ENCODE data around the gene GPATCH2. TPM values are rescaled to one million over a fixed set of nuclear protein-coding genes. Genes with fewer than 3 reads are reported as not detected.

Gene GPATCH2
- polyA plus RNA-seq, 1 of the 3 experiments (the other 2 are of a cell fraction) = 4.2 TPM

GRCh38 chr1:217392441-217392840, 238.4 kb downstream of the GPATCH2 start:
- Histone ChIP-seq H3K4me1 (ENCODE audit: control insufficient read depth in 1 of 2, insufficient read depth in 2 of 2, low read depth in 1 of 2, low read length in 1 of 2) (no peaks in the 10 kb centered on the region), H3K9me3 (no peaks in the 10 kb centered on the region), H3K79me2 (ENCODE audit: insufficient read depth) (no peaks in the 10 kb centered on the region), H3K27me3 (ENCODE audit: insufficient read depth) (no peaks in the 10 kb centered on the region), H3K4me3 (ENCODE audit: low read depth in 2 of 2, low read length in 1 of 2) (no peak overlapping the region), H2AFZ (ENCODE audit: low read depth) (no peak overlapping the region), H3F3A (replicated peaks; ENCODE audit: insufficient read depth) (no peaks in the 10 kb centered on the region), H3K9ac (no peak overlapping the region), H3K9me2 (no peaks in the 10 kb centered on the region), H3K36me3 (replicated peaks in 1 of 2; ENCODE audit: control insufficient read depth in 1 of 2, insufficient read depth in 2 of 2, low read length in 1 of 2) (no peaks in the 10 kb centered on the region), H3K4me2 (no peak overlapping the region), H4K20me1 (ENCODE audit: insufficient read depth) (no peaks in the 10 kb centered on the region), H3K27ac (ENCODE audit: low read depth in 2 of 2, low read length in 1 of 2) (no peak overlapping the region)
- no peak for DNase-seq
- CTCF ChIA-PET = interaction anchor here (0.9 to 1.1 kb wide), 2 partner anchors 12 to 642 kb away, joined by 3 read pairs; no protein-coding TSS in a partner anchor
- POLR2A ChIA-PET = no interaction called here
- no peak for TF ChIP-seq EP300 (IDR thresholded peaks at IDR 0.05; ENCODE audit: borderline replicate concordance in 1 of 2, low read depth in 1 of 2, low read length in 1 of 2)
- TF ChIP-seq USF2 (IDR thresholded peaks at IDR 0.05; ENCODE audit: borderline replicate concordance, low read depth, low read length) = no peak
- TF ChIP-seq TCF12 (IDR thresholded peaks at IDR 0.05) = no peak
- TF ChIP-seq FOXM1 (IDR thresholded peaks at IDR 0.05; ENCODE audit: low read depth) = no peak
- no peak for TF ChIP-seq RFX5 (IDR thresholded peaks at IDR 0.05; ENCODE audit: low read length)
- TF ChIP-seq, protein P1, sequence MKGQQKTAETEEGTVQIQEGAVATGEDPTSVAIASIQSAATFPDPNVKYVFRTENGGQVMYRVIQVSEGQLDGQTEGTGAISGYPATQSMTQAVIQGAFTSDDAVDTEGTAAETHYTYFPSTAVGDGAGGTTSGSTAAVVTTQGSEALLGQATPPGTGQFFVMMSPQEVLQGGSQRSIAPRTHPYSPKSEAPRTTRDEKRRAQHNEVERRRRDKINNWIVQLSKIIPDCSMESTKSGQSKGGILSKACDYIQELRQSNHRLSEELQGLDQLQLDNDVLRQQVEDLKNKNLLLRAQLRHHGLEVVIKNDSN (IDR thresholded peaks at IDR 0.05; ENCODE audit: borderline replicate concordance, low read depth) = no peak
- no peak for TF ChIP-seq MEF2A (IDR thresholded peaks at IDR 0.05; ENCODE audit: borderline replicate concordance, low read depth)
- TF ChIP-seq RAD21 (IDR thresholded peaks at IDR 0.05; ENCODE audit: low read length) = no peak
- no peak for TF ChIP-seq SIN3A (IDR thresholded peaks at IDR 0.05; ENCODE audit: borderline replicate concordance, low read depth, low read length)
- TF ChIP-seq TEAD4 (IDR thresholded peaks at IDR 0.05; ENCODE audit: borderline replicate concordance, insufficient read depth) = no peak
- no peak for TF ChIP-seq GABPA (IDR thresholded peaks at IDR 0.05; ENCODE audit: low read depth)
- TF ChIP-seq TAF1 (IDR thresholded peaks at IDR 0.05; ENCODE audit: borderline replicate concordance, low read depth, low read length) = no peak
- no peak for TF ChIP-seq RXRA (IDR thresholded peaks at IDR 0.05; ENCODE audit: borderline replicate concordance, low read depth)
- 79% methylated on average over 3 of the region's 3 CpGs for WGBS (ENCODE audit: low lambda C conversion rate)

DNA sequence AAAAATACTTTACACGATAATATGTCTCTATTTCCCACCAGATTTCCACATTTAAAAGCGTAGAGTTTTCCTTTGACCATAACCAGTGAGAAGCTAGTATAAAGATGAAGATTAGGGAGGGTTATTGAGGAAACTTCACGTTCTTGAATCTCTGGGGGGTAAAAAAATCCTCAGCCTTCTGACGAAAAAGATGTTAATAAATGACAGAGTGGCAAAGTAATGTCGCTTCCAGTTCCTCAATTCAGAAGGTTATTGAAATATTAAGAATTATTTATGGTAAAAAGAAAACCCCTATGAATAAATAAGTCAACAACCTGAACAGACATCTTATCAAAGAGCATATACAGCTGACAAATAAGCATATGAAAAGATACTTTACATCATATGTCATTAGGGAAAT, 241.0 kb downstream of the GPATCH2 start:
- Histone ChIP-seq H3K9me3 (no peaks in the 10 kb centered on the region), H3F3A (replicated peaks; ENCODE audit: insufficient read depth) (no peaks in the 10 kb centered on the region), H3K27me3 (ENCODE audit: insufficient read depth) (no peaks in the 10 kb centered on the region), H3K9me2 (no peaks in the 10 kb centered on the region), H3K9ac (no peak overlapping the region), H2AFZ (ENCODE audit: low read depth) (no peak overlapping the region), H3K36me3 (replicated peaks in 1 of 2; ENCODE audit: control insufficient read depth in 1 of 2, insufficient read depth in 2 of 2, low read length in 1 of 2) (no peaks in the 10 kb centered on the region), H3K4me1 (ENCODE audit: control insufficient read depth in 1 of 2, insufficient read depth in 2 of 2, low read depth in 1 of 2, low read length in 1 of 2) (no peaks in the 10 kb centered on the region), H3K27ac (ENCODE audit: low read depth in 2 of 2, low read length in 1 of 2) (no peak overlapping the region), H3K4me2 (no peak overlapping the region), H3K4me3 (ENCODE audit: low read depth in 2 of 2, low read length in 1 of 2) (no peak overlapping the region), H3K79me2 (ENCODE audit: insufficient read depth) (no peaks in the 10 kb centered on the region), H4K20me1 (ENCODE audit: insufficient read depth) (no peaks in the 10 kb centered on the region)
- WGBS (ENCODE audit: low lambda C conversion rate) = 49% methylated on average over 5 of the region's 5 CpGs
- DNase-seq = no peak
- ChIA-PET CTCF (no interaction called here), POLR2A (no interaction called here)
- no peak for TF ChIP-seq TCF12 (IDR thresholded peaks at IDR 0.05)
- TF ChIP-seq POLR2AphosphoS5 (IDR thresholded peaks at IDR 0.05; ENCODE audit: low read depth, low read length) = no peak
- no peak for TF ChIP-seq FOXJ3 (CRISPR knock-in tag; IDR thresholded peaks at IDR 0.05)
- TF ChIP-seq FOSL2 (IDR thresholded peaks at IDR 0.05; ENCODE audit: borderline replicate concordance, low read depth) = no peak
- TF ChIP-seq ZBTB33 (IDR thresholded peaks at IDR 0.05; ENCODE audit: borderline replicate concordance, low read depth) = no peak
- TF ChIP-seq, protein P2, sequence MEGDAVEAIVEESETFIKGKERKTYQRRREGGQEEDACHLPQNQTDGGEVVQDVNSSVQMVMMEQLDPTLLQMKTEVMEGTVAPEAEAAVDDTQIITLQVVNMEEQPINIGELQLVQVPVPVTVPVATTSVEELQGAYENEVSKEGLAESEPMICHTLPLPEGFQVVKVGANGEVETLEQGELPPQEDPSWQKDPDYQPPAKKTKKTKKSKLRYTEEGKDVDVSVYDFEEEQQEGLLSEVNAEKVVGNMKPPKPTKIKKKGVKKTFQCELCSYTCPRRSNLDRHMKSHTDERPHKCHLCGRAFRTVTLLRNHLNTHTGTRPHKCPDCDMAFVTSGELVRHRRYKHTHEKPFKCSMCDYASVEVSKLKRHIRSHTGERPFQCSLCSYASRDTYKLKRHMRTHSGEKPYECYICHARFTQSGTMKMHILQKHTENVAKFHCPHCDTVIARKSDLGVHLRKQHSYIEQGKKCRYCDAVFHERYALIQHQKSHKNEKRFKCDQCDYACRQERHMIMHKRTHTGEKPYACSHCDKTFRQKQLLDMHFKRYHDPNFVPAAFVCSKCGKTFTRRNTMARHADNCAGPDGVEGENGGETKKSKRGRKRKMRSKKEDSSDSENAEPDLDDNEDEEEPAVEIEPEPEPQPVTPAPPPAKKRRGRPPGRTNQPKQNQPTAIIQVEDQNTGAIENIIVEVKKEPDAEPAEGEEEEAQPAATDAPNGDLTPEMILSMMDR (IDR thresholded peaks at IDR 0.05) = no peak
- TF ChIP-seq RFX5 (IDR thresholded peaks at IDR 0.05; ENCODE audit: low read length) = no peak
- no peak for TF ChIP-seq FOXM1 (IDR thresholded peaks at IDR 0.05; ENCODE audit: low read depth)
- TF ChIP-seq NFIC (IDR thresholded peaks at IDR 0.05; ENCODE audit: borderline replicate concordance) = no peak
- TF ChIP-seq RXRA (IDR thresholded peaks at IDR 0.05; ENCODE audit: borderline replicate concordance, low read depth) = no peak
- no peak for TF ChIP-seq GATA2 (CRISPR knock-in tag; IDR thresholded peaks at IDR 0.05)
- TF ChIP-seq MXI1 (IDR thresholded peaks at IDR 0.05; ENCODE audit: low read depth, low read length) = no peak
- no peak for TF ChIP-seq NRF1 (IDR thresholded peaks at IDR 0.05; ENCODE audit: low read depth, low read length)
- no peak for TF ChIP-seq TEAD4 (IDR thresholded peaks at IDR 0.05; ENCODE audit: borderline replicate concordance, insufficient read depth)
- TF ChIP-seq SMC3 (IDR thresholded peaks at IDR 0.05; ENCODE audit: low read depth, low read length) = no peak
